HCT116 (cell line): ENCODE results near the gene NHLH1. TPM values are rescaled to one million over a fixed set of nuclear protein-coding genes. Genes with fewer than 3 reads are reported as not detected.

Experiments used
- ATAC-seq: fragments of 200-7000 bp; cut with Tn5 transposase; 2 replicates; pipeline ENCODE4 v1.9.1; 2020; ENCODE audit warnings: mild to moderate bottlenecking, moderate library complexity
- BruUV-seq: library from RNA; stranded (reverse); fragments of 400-500 nt; replicated peaks from 2 replicates; lab custom pipeline; 2021; lab: Mats Ljungman, UMichigan
- CTCF ChIA-PET: fragments of 300-600 bp; sonication (Branson Sonifier 250); formaldehyde crosslinking; loops from one replicate; lab custom pipeline; 2021; ENCODE audit warnings: antibody characterized with exemption; lab: Charles Lee
- POLR2A ChIA-PET: fragments of 300-600, 350-600 bp; sonication (Branson Sonifier 250); formaldehyde crosslinking; loops from one replicate; lab custom pipeline; 2021; ENCODE audit warnings: antibody characterized with exemption; lab: Charles Lee
- RAD21 ChIA-PET, 2 experiments: fragments of 300-600 bp; sonication (Branson Sonifier 250); formaldehyde crosslinking; loops; one replicate each; lab custom pipeline; 2023; ENCODE audit warnings: low total read pairs in 2 of 2; ENCODE audit not compliant: uncharacterized antibody in 2 of 2, unreplicated experiment in 2 of 2, low non-redundant PET in 1 of 2; lab: Charles Lee
- DNase-seq: peaks from one replicate; pipeline ENCODE4 v3.0.0-alpha.2; 2010; ENCODE audit warnings: low read depth, low spot score
- H2AFZ ChIP-seq: fragments of 200-600 bp; shearing (Covaris generic), sonication (generic); 2 replicates; pipeline ENCODE4 v1.6.1; 2017; ENCODE audit warnings: low read depth, mixed run types, mixed read lengths, antibody characterized with exemption, low read length; ENCODE audit not compliant: poor library complexity, severe bottlenecking
- H3K27ac ChIP-seq: 2 replicates; pipeline ENCODE4 v1.5.1; 2012; ENCODE audit warnings: low read depth, low read length
- H3K27me3 ChIP-seq: fragments of 200-600 bp; sonication (generic); 2 replicates; pipeline ENCODE4 v1.6.1; 2016; ENCODE audit warnings: mixed run types, low read length, mixed read lengths; ENCODE audit not compliant: insufficient read depth
- H3K36me3 ChIP-seq, 2 experiments: fragments of 200-500 bp in 1 of 2; fragments of 200-600 bp in 1 of 2; sonication (Bioruptor generic) in 1 of 2; sonication (generic) in 1 of 2; 2 replicates each; pipeline versions ENCODE4 v1.5.1 to v1.6.1; 2014 to 2016; ENCODE audit warnings: low read length in 2 of 2, inconsistent platforms in 1 of 2, mixed read lengths in 1 of 2, mixed run types in 1 of 2; ENCODE audit not compliant: insufficient read depth in 2 of 2, control insufficient read depth in 1 of 2
- H3K4me1 ChIP-seq, 2 experiments: fragments of 200-600 bp in 1 of 2; sonication (generic) in 1 of 2; 2 replicates each; pipeline versions ENCODE4 v1.5.1 to v1.6.1; 2012 to 2017; ENCODE audit warnings: low read length in 2 of 2, inconsistent platforms in 1 of 2, mild to moderate bottlenecking in 1 of 2, mixed read lengths in 1 of 2, mixed run types in 1 of 2, moderate library complexity in 1 of 2; ENCODE audit not compliant: insufficient read depth in 2 of 2, control insufficient read depth in 1 of 2
- H3K4me2 ChIP-seq: fragments of 200-600 bp; sonication (generic); 2 replicates; pipeline ENCODE4 v1.6.1; 2017; ENCODE audit warnings: mixed run types, low read length, mixed read lengths
- H3K4me3 ChIP-seq, 2 experiments: fragments of 200-600 bp in 1 of 2; sonication (generic) in 1 of 2; replicated peaks in 1 of 2; 2 replicates each; pipeline ENCODE4 v1.5.1; 2011 to 2016; ENCODE audit warnings: low read length in 2 of 2, control low read depth in 1 of 2, low read depth in 1 of 2, mild to moderate bottlenecking in 1 of 2, mixed read lengths in 1 of 2, mixed run types in 1 of 2
- H3K79me2 ChIP-seq: fragments of 200-600 bp; sonication (generic); 2 replicates; pipeline ENCODE4 v1.6.1; 2017; ENCODE audit warnings: mild to moderate bottlenecking, mixed run types, low read length, moderate library complexity, mixed read lengths; ENCODE audit not compliant: insufficient read depth
- H3K9ac ChIP-seq: fragments of 200-600 bp; sonication (generic); 2 replicates; pipeline ENCODE4 v1.6.1; 2016; ENCODE audit warnings: low read length, mixed read lengths
- H3K9me2 ChIP-seq: fragments of 200-600 bp; sonication (generic), shearing (Covaris generic); 2 replicates; pipeline ENCODE4 v1.6.1; 2017; ENCODE audit warnings: mixed run types, mild to moderate bottlenecking, moderate library complexity; ENCODE audit not compliant: insufficient read depth
- H3K9me3 ChIP-seq, 2 experiments: fragments of 200-500 bp in 1 of 2; fragments of 200-600 bp in 1 of 2; sonication (Bioruptor generic) in 1 of 2; sonication (generic) in 1 of 2; 2 replicates each; pipeline ENCODE4 v1.6.1; 2014 to 2017; ENCODE audit warnings: low read length in 2 of 2, mixed read lengths in 2 of 2, inconsistent platforms in 1 of 2, low read depth in 1 of 2, mild to moderate bottlenecking in 1 of 2, mixed run types in 1 of 2, moderate library complexity in 1 of 2; ENCODE audit not compliant: control insufficient read depth in 1 of 2, insufficient read depth in 1 of 2
- H4K20me1 ChIP-seq: fragments of 200-600 bp; sonication (generic), shearing (Covaris generic); 2 replicates; pipeline ENCODE4 v1.6.1; 2017; ENCODE audit warnings: mixed run types, mild to moderate bottlenecking, moderate library complexity; ENCODE audit not compliant: insufficient read depth
- CEBPB ChIP-seq: IDR thresholded peaks from 2 replicates; pipeline ENCODE4 v1.6.1; 2012; ENCODE audit warnings: low read depth
- EGR1 ChIP-seq: IDR thresholded peaks from 2 replicates; pipeline ENCODE4 v1.6.1; 2012; ENCODE audit warnings: low read depth
- ELF1 ChIP-seq: IDR thresholded peaks from 2 replicates; pipeline ENCODE4 v1.6.1; 2012; ENCODE audit warnings: low read depth, borderline replicate concordance
- EZH2phosphoT487 ChIP-seq: fragments of 200-600 bp; IDR thresholded peaks from 2 replicates; pipeline ENCODE4 v1.6.1; 2018; ENCODE audit warnings: antibody characterized with exemption, borderline replicate concordance
- JUND ChIP-seq: IDR thresholded peaks from 2 replicates; pipeline ENCODE4 v1.6.1; 2012
- MAX ChIP-seq: IDR thresholded peaks from 2 replicates; pipeline ENCODE4 v1.6.1; 2012
- RAD21 ChIP-seq: IDR thresholded peaks from 2 replicates; pipeline ENCODE4 v1.6.1; 2012; ENCODE audit warnings: low read depth, mild to moderate bottlenecking
- REST ChIP-seq: IDR thresholded peaks from 2 replicates; pipeline ENCODE4 v1.6.1; 2012; ENCODE audit warnings: low read depth
- SIN3A ChIP-seq: IDR thresholded peaks from 2 replicates; pipeline ENCODE4 v1.6.1; 2012; ENCODE audit warnings: low read depth
- SRF ChIP-seq: IDR thresholded peaks from 2 replicates; pipeline ENCODE4 v1.6.1; 2012; ENCODE audit warnings: low read depth
- TCF7L2 ChIP-seq: IDR thresholded peaks from 2 replicates; pipeline ENCODE4 v1.7.0; 2011; ENCODE audit warnings: borderline replicate concordance, inconsistent platforms; ENCODE audit not compliant: insufficient read depth, insufficient read length; ENCODE audit errors: extremely low read depth
- intact Hi-C: fragments of 100-400 bp; cut with micrococcal nuclease; formaldehyde crosslinking; loops from 2 replicates; pipeline ENCODE4 v1.10.0; 2022
- total RNA-seq: library from RNA; stranded (reverse); gene quantifications from one replicate; pipeline ENCODE4 v1.2.1, GENCODE V29; 2021; ENCODE audit not compliant: unreplicated experiment
- TF ChIP-seq, protein P1 (sequence below): IDR thresholded peaks from 2 replicates; pipeline ENCODE4 v1.6.1; 2012

Gene NHLH1
- total RNA-seq, 1 experiment from 2014 or later, result 0.12 TPM

GRCh38 chr1:160369087-160369486 is 2.2 kb downstream of the NHLH1 start:
- CTCF ChIA-PET, result no interaction called here

More at GRCh38 chr1:160369087-160369486, 2.2 kb downstream of the NHLH1 start:
- Histone ChIP-seq H3K9me3 (no peaks in the 10 kb centered on the region), H3K4me1 (no peaks in the 10 kb centered on the region), H2AFZ (no peak overlapping the region), H3K9ac (no peak overlapping the region), H3K36me3 (no peaks in the 10 kb centered on the region), H3K27ac (no peak overlapping the region), H4K20me1 (no peaks in the 10 kb centered on the region), H3K79me2 (no peaks in the 10 kb centered on the region), H3K27me3 (no peaks in the 10 kb centered on the region), H3K4me2 (no peak overlapping the region), H3K4me3 (no peak overlapping the region), H3K9me2 (no peaks in the 10 kb centered on the region)
- RAD21 ChIA-PET, result no interaction called here
- POLR2A ChIA-PET, result no interaction called here
- BruUV-seq, result no TSS peak
- DNase-seq (no peak), ATAC-seq (no peak)
- no peak for TF ChIP-seq SIN3A
- TF ChIP-seq TCF7L2, result no peak
- TF ChIP-seq EZH2phosphoT487, result no peak
- TF ChIP-seq, protein P1, sequence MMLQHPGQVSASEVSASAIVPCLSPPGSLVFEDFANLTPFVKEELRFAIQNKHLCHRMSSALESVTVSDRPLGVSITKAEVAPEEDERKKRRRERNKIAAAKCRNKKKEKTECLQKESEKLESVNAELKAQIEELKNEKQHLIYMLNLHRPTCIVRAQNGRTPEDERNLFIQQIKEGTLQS, result no peak
- no peak for TF ChIP-seq JUND
- TF ChIP-seq REST, result no peak
- no peak for TF ChIP-seq EGR1
- TF ChIP-seq SRF, result no peak
- TF ChIP-seq CEBPB, result no peak
- no peak for TF ChIP-seq MAX
- TF ChIP-seq ELF1, result no peak
- TF ChIP-seq RAD21, result no peak
- intact Hi-C loops, result no loop called here
